GM12878 (cell line): ENCODE measurements around the gene ORMDL1. TPM values are rescaled to one million over a fixed set of nuclear protein-coding genes. Genes with fewer than 3 reads are reported as not detected.
A peak's percentile ranks its signal among the peaks of the same experiment; 100 is the strongest.

Experiments used
- ATAC-seq: fragments of 200-7000 bp; cut with Tn5 transposase; 3 replicates; pipeline ENCODE4 v1.9.1; 2020; ENCODE audit warnings: mild to moderate bottlenecking, moderate library complexity
- BruUV-seq: library from RNA; stranded (reverse); fragments of 400-500 nt; replicated peaks from 2 replicates; lab custom pipeline; 2021; lab: Mats Ljungman, UMichigan
- CTCF ChIA-PET: fragments of 300-600 bp; sonication (Branson Sonifier 250); formaldehyde crosslinking; extraction: SDS; loops from one replicate; lab custom pipeline; 2021; ENCODE audit warnings: inconsistent platforms; lab: Yijun Ruan, JAX
- POLR2A ChIA-PET: fragments of 350-600 bp; formaldehyde crosslinking; extraction: SDS; loops from one replicate; lab custom pipeline; 2021; ENCODE audit warnings: inconsistent platforms; lab: Charles Lee
- RAD21 ChIA-PET: fragments of 300-600 bp; sonication (Branson Sonifier 250); formaldehyde crosslinking; loops from one replicate; lab custom pipeline; 2023; ENCODE audit warnings: antibody characterized with exemption; ENCODE audit not compliant: unreplicated experiment; lab: Charles Lee
- SMC1A ChIA-PET: fragments of 300-600 bp; sonication (Branson Sonifier 250); formaldehyde crosslinking; loops from one replicate; lab custom pipeline; 2023; ENCODE audit not compliant: unreplicated experiment, uncharacterized antibody; lab: Charles Lee
- DNase-seq: peaks from one replicate; pipeline ENCODE4 v3.0.0-alpha.2; 2011; ENCODE audit warnings: low read depth, low spot score
- FAIRE-seq: peaks from 3 replicates; lab custom pipeline; 2011; peaks lifted over from hg19 to GRCh38; lab: Jason Lieb, UNC
- H2AFZ ChIP-seq: 2 replicates; pipeline ENCODE4 v1.6.0; 2011; ENCODE audit warnings: low read depth, low read length, control low read depth; ENCODE audit not compliant: control insufficient read depth
- H3K27ac ChIP-seq: 2 replicates; pipeline ENCODE4 v1.5.1; 2011; ENCODE audit warnings: control low read depth; ENCODE audit not compliant: control insufficient read depth, insufficient read depth
- H3K27me3 ChIP-seq, 2 experiments: replicated peaks in 1 of 2; 2 replicates each; pipeline versions ENCODE4 v1.6.0 to v1.6.1; 2011; ENCODE audit warnings: low read length in 1 of 2; ENCODE audit not compliant: control insufficient read depth in 2 of 2, insufficient read depth in 2 of 2
- H3K36me3 ChIP-seq, 2 experiments: 2 replicates each; pipeline ENCODE4 v1.5.1; 2011; ENCODE audit warnings: low read length in 1 of 2; ENCODE audit not compliant: control insufficient read depth in 2 of 2, insufficient read depth in 2 of 2
- H3K4me1 ChIP-seq: 2 replicates; pipeline ENCODE4 v1.6.1; 2011; ENCODE audit warnings: mild to moderate bottlenecking, low read length, moderate library complexity, mixed read lengths; ENCODE audit not compliant: control insufficient read depth, insufficient read depth
- H3K4me2 ChIP-seq: 2 replicates; pipeline ENCODE4 v1.6.0; 2011; ENCODE audit warnings: control low read depth; ENCODE audit not compliant: control insufficient read depth, insufficient read depth
- H3K4me3 ChIP-seq: fragments of 200-600 bp; sonication (generic); 2 replicates; pipeline ENCODE4 v1.5.1; 2016
- H3K79me2 ChIP-seq: 2 replicates; pipeline ENCODE4 v1.6.0; 2011; ENCODE audit warnings: low read length; ENCODE audit not compliant: control insufficient read depth, insufficient read depth
- H3K9ac ChIP-seq: 2 replicates; pipeline ENCODE4 v1.8.0; 2011; ENCODE audit warnings: low read length, control low read depth, mixed read lengths; ENCODE audit not compliant: control insufficient read depth, insufficient read depth
- H3K9me3 ChIP-seq: replicated peaks from 3 replicates; pipeline ENCODE4 v1.5.1; 2011; ENCODE audit warnings: mild to moderate bottlenecking, low read length; ENCODE audit not compliant: control insufficient read depth, insufficient read depth
- H4K20me1 ChIP-seq: 2 replicates; pipeline ENCODE4 v1.6.0; 2011; ENCODE audit not compliant: control insufficient read depth, insufficient read depth
- NFIC ChIP-seq: IDR thresholded peaks from 2 replicates; pipeline ENCODE4 v1.6.1; 2012; ENCODE audit warnings: low read depth, mild to moderate bottlenecking, inconsistent platforms, low read length, moderate library complexity
- RAD21 ChIP-seq: IDR thresholded peaks from 2 replicates; pipeline ENCODE4 v1.6.1; 2011; ENCODE audit warnings: mild to moderate bottlenecking, low read depth, low read length, moderate library complexity; ENCODE audit not compliant: insufficient read depth
- WGBS: methylation state at CpG from one replicate; pipeline ENCODE4 v1.1.6; 2016; ENCODE audit warnings: low lambda C conversion rate; ENCODE audit not compliant: insufficient replicate concordance, insufficient coverage; ENCODE audit errors: missing lambda C conversion rate; 5-methylcytosine and 5-hydroxymethylcytosine counted together
- in situ Hi-C: fragments of 300-500 bp; cut with MboI; formaldehyde crosslinking; loops from 9 replicates; pipeline ENCODE4 v1.14.3; 2018; ENCODE audit warnings: mixed read lengths
- intact Hi-C: fragments of 100-400 bp; cut with micrococcal nuclease; formaldehyde crosslinking; loops from one replicate; pipeline ENCODE4 v1.14.2; 2022; ENCODE audit not compliant: unreplicated experiment
- polyA plus RNA-seq, 11 experiments: library from polyadenylated mRNA; depleted of rRNA in 4 of 11; unstranded in 6 of 11; stranded (reverse) in 5 of 11; fragments of >200 nt; fragmentation: Nextera tagmentation in 4 of 11; fragmentation: Illumina TruSeq in 1 of 11; extraction: Ambion mirVana in 4 of 11; extraction: Trizol in 1 of 11; gene quantifications; 1 replicate in 1 of 11; 2 replicates in 10 of 11; pipeline versions ENCODE4 v1.2.1 to v1.2.3, GENCODE V29; 2011 to 2016; ENCODE audit warnings: inconsistent platforms in 2 of 11, missing spikeins in 2 of 11, low read depth in 1 of 11
- total RNA-seq, 4 experiments: library from RNA; depleted of rRNA in 3 of 4; stranded (reverse); fragments of >200 nt in 3 of 4; fragmentation: Illumina TruSeq in 1 of 4; extraction: Trizol in 1 of 4; gene quantifications; 2 replicates each; pipeline versions ENCODE4 v1.2.1 to v1.2.3, GENCODE V29; 2013 to 2021

Gene ORMDL1
- total and polyA plus RNA-seq, 10 of the 15 experiments (the other 5 are each of a cell fraction or from before 2014, with no cell fraction given) = 62.6 to 161 (median 95.7) TPM

- no TSS peak for BruUV-seq
- CTCF ChIA-PET = interaction anchor here (0.6 to 6.5 kb wide), 13 partner anchors 12 to 606 kb away, joined by 3 to 84 read pairs (median 7); partner anchors contain the start of genes ANKAR, ASNSD1, ORMDL1 and PMS1
- peaks cover 5% of the 10 kb centered on the region; the same call in 1 of the 2 replicates for H3K4me1 ChIP-seq
- DNase-seq = no peak
- intact Hi-C loops = loop anchor here (1.0 to 10.0 kb wide), 3 partner anchors 20 to 319 kb away; partner anchors contain the start of genes ASNSD1, ORMDL1, PMS1 and WDR75
- POLR2A ChIA-PET = interaction anchor here (0.7 to 4.0 kb wide), 6 partner anchors 20 to 934 kb away, joined by 3 to 23 read pairs (median 4); partner anchors contain the start of genes ORMDL1 and PMS1
- peak overlapping the region; percentile 91; the same call in 1 of the 2 replicates for H3K27ac ChIP-seq
- no peaks in the 10 kb centered on the region for H4K20me1 ChIP-seq
- in situ Hi-C loops = no loop called here
- H3K36me3 ChIP-seq = peaks cover 0 to 7% of the 10 kb centered on the region in 2 experiments; a peak in 2 of 4 replicates
- H3K4me3 ChIP-seq = peak overlapping the region; percentile 97; the same call in 1 of the 2 replicates
- peaks cover 10% of the 10 kb centered on the region for H3K79me2 ChIP-seq
- ATAC-seq = no peak
- H3K27me3 ChIP-seq = no peaks in the 10 kb centered on the region
- no peak for FAIRE-seq
- H3K9ac ChIP-seq = peak overlapping the region; percentile 95
- no peaks in the 10 kb centered on the region for H3K9me3 ChIP-seq
- peak overlapping the region; percentile 99 for H2AFZ ChIP-seq
- RAD21 ChIA-PET = interaction anchor here (0.8 to 1.8 kb wide), 6 partner anchors 14 to 513 kb away, joined by 3 to 10 read pairs (median 4); partner anchors contain the start of genes ANKAR and ORMDL1
- SMC1A ChIA-PET = interaction anchor here (0.6 to 1.7 kb wide), 10 partner anchors 9 to 1111 kb away, joined by 3 to 7 read pairs (median 3); partner anchors contain the start of gene ASNSD1
- over 99% methylated on average over 4 of the region's 4 CpGs for WGBS
- peak overlapping the region; percentile 95 for H3K4me2 ChIP-seq
- TF ChIP-seq RAD21 (0 out of 2 replicates have a peak, but pooled peaks have one; percentile 21), NFIC (no peak)
Observed at GRCh38 chr2:189763908-189764661, 20.1 kb downstream of the ORMDL1 start.
